Caco-2 (cell line): Measurements from ENCODE around the gene INPP4B. TPM values are rescaled to one million over a fixed set of nuclear protein-coding genes. Genes with fewer than 3 reads are reported as not detected.

Experiments
- BruUV-seq: library from RNA; stranded (reverse); fragments of 400-500 nt; replicated peaks from 2 replicates; lab custom pipeline; 2021; lab: Mats Ljungman, UMichigan
- CTCF ChIA-PET: fragments of 300-600 bp; sonication (Branson Sonifier 250); formaldehyde crosslinking; loops from one replicate; lab custom pipeline; 2022; ENCODE audit warnings: antibody characterized with exemption; lab: Charles Lee
- POLR2A ChIA-PET: fragments of 300-600 bp; sonication (Branson Sonifier 250); formaldehyde crosslinking; loops from one replicate; lab custom pipeline; 2022; ENCODE audit warnings: antibody characterized with exemption; lab: Charles Lee
- DNase-seq, 2 experiments: peaks; one replicate each; pipeline versions ENCODE4 v3.0.0 to v3.0.0-alpha.2; 2020 to 2022
- H3K27me3 ChIP-seq: replicated peaks from 2 replicates; pipeline ENCODE4 v1.6.0; 2011; ENCODE audit warnings: low read length; ENCODE audit not compliant: control insufficient read depth, insufficient read depth
- H3K36me3 ChIP-seq: 2 replicates; pipeline ENCODE4 v1.5.1; 2011; ENCODE audit warnings: low read length; ENCODE audit not compliant: control insufficient read depth, insufficient read depth
- H3K4me1 ChIP-seq: fragments of 250-450 bp; sonication (Bioruptor Pico); 2 replicates; pipeline ENCODE4 v1.5.1; 2020; ENCODE audit warnings: mild to moderate bottlenecking
- H3K4me3 ChIP-seq: 2 replicates; pipeline ENCODE4 v1.5.1; 2011; ENCODE audit warnings: low read depth, mild to moderate bottlenecking, control low read depth, low read length
- H3K9me3 ChIP-seq: fragments of 250-450 bp; sonication (Bioruptor Pico); 2 replicates; pipeline ENCODE4 v1.5.1; 2020; ENCODE audit warnings: mild to moderate bottlenecking, moderate library complexity
- H3K27ac Mint-ChIP-seq: one replicate; pipeline ENCODE4 v1.8.0; 2022; ENCODE audit warnings: mixed read lengths; ENCODE audit not compliant: unreplicated experiment
- H3K27me3 Mint-ChIP-seq: one replicate; pipeline ENCODE4 v1.8.0; 2022; ENCODE audit warnings: mixed read lengths; ENCODE audit not compliant: insufficient read depth, unreplicated experiment
- H3K36me3 Mint-ChIP-seq: one replicate; pipeline ENCODE4 v1.8.0; 2022; ENCODE audit warnings: mild to moderate bottlenecking, mixed read lengths; ENCODE audit not compliant: insufficient read depth, unreplicated experiment
- H3K4me1 Mint-ChIP-seq: one replicate; pipeline ENCODE4 v1.8.0; 2022; ENCODE audit warnings: low read depth, mixed read lengths; ENCODE audit not compliant: unreplicated experiment
- H3K4me3 Mint-ChIP-seq: one replicate; pipeline ENCODE4 v1.8.0; 2022; ENCODE audit warnings: mild to moderate bottlenecking, moderate library complexity, mixed read lengths; ENCODE audit not compliant: unreplicated experiment
- H3K9me3 Mint-ChIP-seq: one replicate; pipeline ENCODE4 v1.8.0; 2022; ENCODE audit warnings: mixed read lengths; ENCODE audit not compliant: unreplicated experiment
- CTCF ChIP-seq, 2 experiments: fragments of 200-600 bp in 1 of 2; IDR thresholded peaks; 1 replicate in 1 of 2; 2 replicates in 1 of 2; pipeline versions ENCODE4 v1.5.1 to v1.8.0; 2011 to 2022; ENCODE audit warnings: antibody characterized with exemption in 1 of 2, control low read depth in 1 of 2, inconsistent platforms in 1 of 2, low read depth in 1 of 2, low read length in 1 of 2, mild to moderate bottlenecking in 1 of 2, moderate library complexity in 1 of 2; ENCODE audit not compliant: insufficient read depth in 1 of 2, severe bottlenecking in 1 of 2, unreplicated experiment in 1 of 2
- intact Hi-C: fragments of 100-400 bp; cut with micrococcal nuclease; formaldehyde crosslinking; loops from one replicate; pipeline ENCODE4 v1.10.0; 2022; ENCODE audit not compliant: unreplicated experiment
- total RNA-seq: library from RNA; stranded (reverse); gene quantifications from 2 replicates; pipeline ENCODE4 v1.2.3, GENCODE V29; 2022

Gene INPP4B
- total RNA-seq, 1 experiment from 2014 or later = 10.3 TPM

GRCh38 chr4:142282870-142283431 is 563.1 kb downstream of the INPP4B start:
- Histone ChIP-seq H3K27me3 (no peaks in the 10 kb centered on the region), H3K4me3 (no peak overlapping the region), H3K4me1 (no peaks in the 10 kb centered on the region), H3K9me3 (no peaks in the 10 kb centered on the region), H3K36me3 (no peaks in the 10 kb centered on the region)
- CTCF ChIA-PET = no interaction called here
- no peak overlapping the region for H3K27ac Mint-ChIP-seq
- peaks cover 3% of the 10 kb centered on the region for H3K27me3 Mint-ChIP-seq
- peak in 1 of 2 experiments; percentile 46 for DNase-seq
- no peak overlapping the region for H3K4me3 Mint-ChIP-seq
- POLR2A ChIA-PET = no interaction called here
- TF ChIP-seq CTCF (IDR thresholded peaks at IDR 0.05; ENCODE audit: insufficient read depth in 1 of 2, low read depth in 1 of 2, low read length in 1 of 2, severe bottlenecking in 1 of 2, unreplicated experiment in 1 of 2) = peak; percentile 33 to 76
- H3K9me3 Mint-ChIP-seq = no peaks in the 10 kb centered on the region
- no peaks in the 10 kb centered on the region for H3K4me1 Mint-ChIP-seq
- intact Hi-C loops = loop anchor here (1.0 to 2.0 kb wide), 2 partner anchors 437 to 558 kb away; no protein-coding TSS in a partner anchor
- H3K36me3 Mint-ChIP-seq = no peaks in the 10 kb centered on the region
- BruUV-seq = no TSS peak

- intact Hi-C loops = loop anchor here (2.0 kb wide), 1 partner anchor 559 kb away; no protein-coding TSS in a partner anchor
- no peaks in the 10 kb centered on the region for H3K4me1 ChIP-seq
- DNase-seq = no peak
- no peak overlapping the region for H3K4me3 ChIP-seq
- Mint-ChIP-seq H3K4me1 (no peaks in the 10 kb centered on the region), H3K36me3 (no peaks in the 10 kb centered on the region), H3K4me3 (no peak overlapping the region), H3K9me3 (no peaks in the 10 kb centered on the region), H3K27me3 (peaks cover 3% of the 10 kb centered on the region), H3K27ac (no peak overlapping the region)
- BruUV-seq = no TSS peak
- H3K9me3 ChIP-seq = no peaks in the 10 kb centered on the region
- CTCF ChIA-PET = no interaction called here
- H3K27me3 ChIP-seq = no peaks in the 10 kb centered on the region
- no peaks in the 10 kb centered on the region for H3K36me3 ChIP-seq
- POLR2A ChIA-PET = no interaction called here
- TF ChIP-seq CTCF (IDR thresholded peaks at IDR 0.05; ENCODE audit: insufficient read depth in 1 of 2, low read depth in 1 of 2, low read length in 1 of 2, severe bottlenecking in 1 of 2, unreplicated experiment in 1 of 2) = no peak
Observed at GRCh38 chr4:142281999-142282398, 564.1 kb downstream of the INPP4B start.

GRCh38 chr4:142278663-142279062 is 567.4 kb downstream of the INPP4B start:
- Histone ChIP-seq H3K36me3 (no peaks in the 10 kb centered on the region), H3K9me3 (no peaks in the 10 kb centered on the region), H3K4me1 (no peaks in the 10 kb centered on the region), H3K27me3 (no peaks in the 10 kb centered on the region), H3K4me3 (no peak overlapping the region)
- Mint-ChIP-seq H3K36me3 (no peaks in the 10 kb centered on the region), H3K9me3 (no peaks in the 10 kb centered on the region), H3K4me1 (no peaks in the 10 kb centered on the region), H3K27ac (no peak overlapping the region), H3K27me3 (peaks cover 3% of the 10 kb centered on the region), H3K4me3 (no peak overlapping the region)
- no peak for TF ChIP-seq CTCF (IDR thresholded peaks at IDR 0.05; ENCODE audit: insufficient read depth in 1 of 2, low read depth in 1 of 2, low read length in 1 of 2, severe bottlenecking in 1 of 2, unreplicated experiment in 1 of 2)
- no TSS peak for BruUV-seq
- intact Hi-C loops = no loop called here
- no peak for DNase-seq
- CTCF ChIA-PET = no interaction called here
- POLR2A ChIA-PET = no interaction called here
